Peyer's patch (tissue), 4 donors: ENCODE results near the gene ZBTB20.

Experiments used
- CTCF ChIP-seq, 6 experiments: fragments of 450-650 bp in 4 of 6; fragments of 200-600 bp in 2 of 6; sonication (generic) in 1 of 6; IDR thresholded peaks; one replicate each; pipeline ENCODE4 v1.5.1; 2017 to 2019; ENCODE audit warnings: antibody characterized with exemption in 6 of 6, mild to moderate bottlenecking in 3 of 6, moderate library complexity in 1 of 6
- POLR2A ChIP-seq, 2 donors: fragments of 450-650 bp; IDR thresholded peaks; one replicate each; pipeline ENCODE4 v1.5.1; 2017; ENCODE audit warnings: antibody characterized with exemption in 2 of 2, mild to moderate bottlenecking in 2 of 2, moderate library complexity in 2 of 2

- TF ChIP-seq CTCF (IDR thresholded peaks at IDR 0.05) (no peak), POLR2A (IDR thresholded peaks at IDR 0.05) (no peak)
Measured at GRCh38 chr3:114928989-114929640, 218.0 kb downstream of the ZBTB20 start.
